Right ventricle myocardium inferior (tissue), 1 donor: ENCODE data around the gene LTA4H. TPM values are rescaled to one million over a fixed set of nuclear protein-coding genes. Genes with fewer than 3 reads are reported as not detected.

Experiments used
- total RNA-seq: library from RNA; stranded (reverse); fragmentation: NEBNext Ultra II Directional; extraction: Animal tissue kit (Norgen Biotek cat#: 25700); gene quantifications from one replicate; pipeline ENCODE4 v1.2.1, GENCODE V29; 2021
- donor health status: DM: no; HTN: yes; CAD: no; lungs with severe emphysema.

The LTA4H gene
- total RNA-seq, 1 donor from 2014 or later: 35.6 TPM

Other genes starting within 250 kb of the LTA4H start
- 74.5 TPM for gene NTN4, start 244.8 kb downstream of the LTA4H start, total RNA-seq
- 12.1 TPM for gene SNRPF, start 176.6 kb downstream of the LTA4H start, total RNA-seq
- gene CCDC38, start 93.0 kb downstream of the LTA4H start, total RNA-seq: not detected
- 0.49 TPM for gene AMDHD1, start 92.3 kb downstream of the LTA4H start, total RNA-seq
- gene HAL, start 39.2 kb downstream of the LTA4H start, total RNA-seq: 0.68 TPM
- gene ELK3, start 158.8 kb upstream of the LTA4H start, total RNA-seq: 20.8 TPM